Effector CD4-positive, alpha-beta T cell (primary cell): ENCODE measurements around the gene CACFD1.

Experiments
- DNase-seq: peaks from one replicate; pipeline ENCODE4 v3.0.0-alpha.2; 2020

Gene CACFD1

DNA sequence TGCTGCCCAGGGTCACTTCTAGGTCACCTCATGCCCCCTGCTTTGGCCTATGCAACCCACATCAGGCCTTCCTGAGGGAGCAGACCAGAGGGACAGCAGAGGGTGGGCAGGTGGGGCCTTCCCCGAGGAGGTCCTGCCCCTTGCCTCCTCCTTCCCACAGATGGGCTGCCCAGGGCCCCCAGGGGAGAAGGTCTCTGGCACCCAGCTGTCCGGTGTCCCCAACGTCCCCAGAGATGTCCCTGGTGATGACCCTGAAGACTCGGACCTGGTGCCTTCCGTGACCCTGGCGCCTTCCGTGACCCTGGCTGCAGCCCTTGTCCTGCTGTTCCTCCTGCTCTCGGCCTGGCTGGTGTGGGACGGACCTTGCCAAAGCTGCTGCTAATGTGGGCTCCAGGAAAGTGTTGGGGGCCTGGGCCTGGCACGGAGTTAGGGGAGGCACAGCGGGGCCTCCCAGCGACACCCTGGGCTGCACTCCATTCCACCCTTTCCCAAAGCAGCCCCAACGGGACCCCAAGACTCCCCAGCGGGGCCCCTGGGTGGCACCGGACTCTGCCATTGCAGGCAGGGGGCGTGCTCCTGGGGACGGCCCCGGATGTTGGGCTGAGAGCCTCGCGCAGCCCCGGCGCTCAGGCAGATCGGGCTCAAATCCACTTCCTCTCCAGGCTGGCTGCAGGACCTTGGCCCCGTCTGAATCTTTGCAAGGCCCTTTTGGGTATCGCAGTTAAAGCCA, 25.9 kb downstream of the CACFD1 start:
- DNase-seq: no peak

GRCh38 chr9:133487331-133487725, 27.6 kb downstream of the CACFD1 start:
- DNase-seq: no peak

GRCh38 chr9:133488686-133489252, 29.0 kb downstream of the CACFD1 start:
- DNase-seq: no peak

- no peak for DNase-seq
Measured at GRCh38 chr9:133489253-133490190, 29.7 kb downstream of the CACFD1 start.

- no peak for DNase-seq
Measured at GRCh38 chr9:133490201-133490681, 30.5 kb downstream of the CACFD1 start.

DNA sequence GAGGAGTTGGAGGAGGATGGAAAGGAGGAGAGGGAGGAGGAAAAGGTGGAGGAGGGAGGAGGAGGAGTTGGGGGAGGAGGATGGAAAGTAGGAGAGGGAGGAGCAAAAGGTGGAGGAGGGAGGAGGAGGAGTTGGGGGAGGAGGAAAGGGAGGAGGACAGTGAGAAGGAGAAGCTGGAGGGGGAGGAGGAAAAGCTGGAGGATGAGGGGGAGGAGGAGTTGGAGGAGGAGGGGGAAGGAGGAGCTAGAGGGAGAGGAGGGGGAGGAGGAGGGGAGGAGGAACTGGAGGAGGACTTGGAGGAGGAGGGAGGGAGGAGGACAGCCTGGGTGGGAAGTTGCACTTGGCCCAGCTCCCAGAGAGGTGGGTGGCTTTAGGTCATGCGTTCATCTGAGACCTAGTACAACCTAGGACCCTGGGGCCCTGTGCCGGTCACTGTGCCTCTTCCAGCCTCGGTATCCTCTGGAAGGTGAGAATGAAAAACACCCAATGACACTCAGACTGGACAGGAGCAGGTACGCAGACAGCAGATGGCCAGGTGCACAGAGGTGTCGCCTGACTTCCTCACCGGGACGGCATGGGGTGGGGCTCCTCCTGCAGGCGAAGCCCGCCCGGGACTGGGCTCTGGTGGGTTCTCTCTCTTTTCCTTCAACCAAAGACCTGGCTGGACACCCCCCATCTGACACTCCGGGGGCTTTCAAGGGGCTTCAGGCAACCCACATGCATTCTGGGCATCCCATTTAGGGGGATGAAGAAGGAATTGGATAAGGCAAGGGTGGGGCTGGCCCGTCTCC, 31.3 kb downstream of the CACFD1 start:
- no peak for DNase-seq

- DNase-seq: no peak
Measured at GRCh38 chr9:133491656-133491925, 31.8 kb downstream of the CACFD1 start.

DNA sequence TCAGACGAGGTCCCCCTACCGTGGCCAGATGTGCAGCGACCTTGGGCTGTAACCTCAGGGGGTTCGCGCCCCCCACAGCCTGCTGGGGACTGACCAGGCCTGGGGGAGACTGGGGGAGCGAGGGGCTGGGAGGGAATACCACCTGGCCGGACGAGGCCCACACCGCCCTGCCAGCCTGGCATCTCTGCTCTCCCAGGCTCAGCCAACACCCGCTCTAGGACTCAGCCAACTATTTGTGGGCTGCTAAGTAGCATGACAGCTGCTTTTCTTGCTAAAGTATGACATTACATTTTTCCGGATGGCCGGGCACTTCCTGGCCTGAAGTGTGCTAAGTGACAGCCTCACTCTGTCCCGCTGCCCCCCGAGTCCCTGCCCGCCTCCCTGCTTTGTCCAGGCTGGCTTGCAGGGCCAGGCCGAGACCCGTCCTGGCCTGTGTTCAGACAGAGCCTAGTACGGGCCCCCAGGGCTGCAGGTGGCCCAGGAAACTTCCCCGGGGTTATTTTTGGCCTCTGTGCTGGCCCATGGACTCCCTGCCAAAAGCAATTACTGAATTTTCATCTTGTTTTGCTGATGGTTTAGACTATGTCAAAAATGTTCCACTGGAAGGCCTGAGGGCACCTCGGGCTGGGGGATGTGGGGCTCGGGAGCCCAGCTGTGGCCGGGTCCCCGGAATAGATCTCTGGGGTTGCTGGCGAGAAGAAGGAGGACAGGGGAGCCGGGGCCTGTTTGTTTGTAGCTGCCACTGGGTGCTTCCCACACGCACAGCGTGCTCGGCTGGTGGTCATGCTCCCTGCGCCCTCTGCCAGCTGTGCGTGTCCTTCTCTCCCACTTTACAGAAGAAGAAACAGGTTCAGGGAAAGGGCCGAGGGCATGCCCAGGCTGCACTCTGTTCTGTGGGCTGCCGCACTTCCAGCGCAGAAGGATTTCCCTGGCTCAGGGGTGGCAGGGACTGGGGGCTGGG, 32.6 kb downstream of the CACFD1 start:
- DNase-seq: no peak

DNA sequence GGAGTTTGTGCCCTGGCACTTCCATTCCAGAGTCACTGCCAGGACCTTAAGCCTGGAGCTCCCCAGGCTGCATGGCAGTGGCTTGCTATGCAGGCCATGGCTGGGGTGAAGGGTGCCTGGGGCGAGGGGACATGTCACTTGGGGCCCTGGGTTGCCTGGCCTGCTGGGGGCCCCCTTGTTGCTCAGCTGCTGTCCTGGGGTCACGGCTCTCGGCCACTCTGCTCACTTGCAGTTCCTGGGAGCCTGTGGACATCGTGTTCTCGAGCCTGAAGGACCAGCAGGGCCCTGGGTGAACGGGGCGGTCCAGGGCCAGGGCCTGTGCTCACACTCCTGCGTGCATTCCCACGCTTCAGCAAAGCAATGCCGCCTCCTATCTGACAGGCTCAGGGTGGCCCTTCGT, 33.6 kb downstream of the CACFD1 start:
- no peak for DNase-seq

GRCh38 chr9:133493845-133494540, 34.2 kb downstream of the CACFD1 start:
- no peak for DNase-seq

- DNase-seq: no peak
Measured at GRCh38 chr9:133494636-133495326, 35.0 kb downstream of the CACFD1 start.

GRCh38 chr9:133495327-133496293, 35.8 kb downstream of the CACFD1 start:
- no peak for DNase-seq

DNA sequence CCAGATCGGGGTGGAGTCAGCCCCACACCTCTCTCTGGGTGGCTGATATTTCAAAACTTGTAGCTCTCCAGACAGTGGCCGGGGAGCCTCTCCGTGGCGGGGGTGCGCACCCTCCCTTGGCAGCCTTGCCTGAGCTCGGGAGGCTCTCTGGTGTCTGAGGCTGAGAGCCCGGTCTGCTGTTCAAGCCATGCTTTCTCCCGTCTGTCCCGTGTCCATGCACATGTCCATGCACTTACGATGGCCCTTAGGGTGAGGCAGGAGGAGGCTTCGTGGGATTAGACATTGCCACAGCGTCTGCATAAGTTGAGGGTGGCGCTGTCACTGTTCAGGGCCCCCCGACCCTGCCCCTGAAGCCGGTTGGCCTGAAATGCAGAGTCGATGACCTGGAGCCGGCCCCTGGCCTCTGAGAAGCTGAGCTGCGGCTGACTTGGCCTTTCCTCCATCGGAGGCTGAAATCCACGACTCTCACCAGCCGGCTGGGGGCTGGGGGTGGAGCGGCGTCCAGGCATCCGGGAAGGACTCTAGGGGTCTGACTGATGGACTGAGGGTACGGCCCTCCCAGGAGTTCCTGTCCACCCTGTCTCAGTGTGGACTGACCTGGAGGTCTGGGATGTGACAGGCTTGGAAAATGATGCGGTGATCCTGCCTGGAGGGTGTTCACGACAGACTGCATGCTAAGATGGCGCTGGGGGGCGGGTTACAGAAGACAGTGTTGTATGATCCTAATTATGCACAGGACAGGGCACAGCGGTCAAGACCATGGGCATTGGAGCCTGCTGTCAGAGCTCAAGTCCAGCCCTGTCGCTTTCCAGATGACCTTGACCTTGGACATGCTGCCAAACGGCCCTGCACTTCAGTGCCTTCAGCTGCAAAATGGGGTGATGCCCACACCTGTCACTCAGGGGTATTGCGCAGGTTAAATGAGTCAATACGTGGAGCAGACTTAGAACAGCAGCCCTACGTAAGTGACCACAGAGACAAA, 37.4 kb downstream of the CACFD1 start:
- no peak for DNase-seq

- no peak for DNase-seq
Measured at GRCh38 chr9:133499132-133499891, 39.5 kb downstream of the CACFD1 start.

DNA sequence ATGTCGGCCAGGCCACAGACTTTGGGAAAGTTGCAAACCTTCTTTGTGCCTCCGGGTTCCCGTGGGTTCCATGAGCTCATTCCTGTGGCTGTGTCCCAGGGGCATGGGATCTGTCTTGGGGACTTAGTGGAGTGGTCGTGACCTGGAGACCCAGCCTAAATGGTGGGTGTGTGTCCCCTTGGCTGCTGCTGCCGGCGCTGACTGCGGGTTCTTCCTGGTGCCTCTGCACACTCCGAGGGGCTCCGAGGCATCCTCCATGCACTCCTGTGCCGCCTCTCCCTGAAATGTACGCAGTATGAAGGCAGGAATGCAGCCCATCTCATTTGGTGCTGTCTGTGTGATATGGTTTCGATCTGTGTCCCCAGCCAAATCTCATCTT, 40.1 kb downstream of the CACFD1 start:
- DNase-seq: no peak

DNA sequence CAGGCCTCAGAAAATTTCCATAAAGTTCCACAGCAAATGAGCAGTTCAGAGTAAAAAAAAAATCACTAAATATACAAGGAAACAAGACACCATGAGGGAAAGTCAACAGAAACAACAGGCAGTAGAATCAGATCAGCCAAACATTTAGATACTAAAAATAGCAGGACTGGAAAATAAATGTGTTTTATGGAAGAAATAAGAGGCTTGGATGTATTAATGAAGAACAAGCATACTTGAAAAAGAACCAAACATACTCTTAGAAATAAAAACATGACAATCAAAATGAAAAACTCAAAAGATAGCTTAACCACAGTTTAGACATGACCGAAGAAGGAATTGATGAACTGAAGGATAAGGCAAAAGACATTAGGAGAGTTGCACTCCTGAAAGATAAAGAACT, 42.3 kb downstream of the CACFD1 start:
- no peak for DNase-seq

- DNase-seq: no peak
Measured at GRCh38 chr9:133505186-133505830, 45.5 kb downstream of the CACFD1 start.
